Neural progenitor cell (in vitro differentiated cells): ENCODE data around the gene CXCL9. TPM values are rescaled to one million over a fixed set of nuclear protein-coding genes. Genes with fewer than 3 reads are reported as not detected.

Experiments
- DNase-seq: peaks from one replicate; pipeline ENCODE4 v3.0.0-alpha.2; 2016; ENCODE audit warnings: low spot score
- H2AFZ ChIP-seq: fragments of 200-600 bp; sonication (generic); replicated peaks from 2 replicates; pipeline ENCODE4 v1.6.1; 2016; ENCODE audit warnings: antibody characterized with exemption
- H3F3A ChIP-seq: fragments of 200-600 bp; sonication (generic); 2 replicates; pipeline ENCODE4 v1.6.1; 2016; ENCODE audit warnings: antibody characterized with exemption, low read depth
- H3K27ac ChIP-seq: fragments of 200-600 bp; sonication (generic); 2 replicates; pipeline ENCODE4 v1.5.1; 2016; ENCODE audit warnings: mild to moderate bottlenecking
- H3K27me3 ChIP-seq: fragments of 200-600 bp; sonication (generic); 2 replicates; pipeline ENCODE4 v1.6.1; 2016; ENCODE audit warnings: mild to moderate bottlenecking, moderate library complexity
- H3K36me3 ChIP-seq: fragments of 200-600 bp; sonication (generic); 2 replicates; pipeline ENCODE4 v1.5.1; 2016
- H3K4me1 ChIP-seq: fragments of 200-600 bp; sonication (generic); 2 replicates; pipeline ENCODE4 v1.6.1; 2016; ENCODE audit warnings: mixed run types
- H3K4me2 ChIP-seq: fragments of 200-600 bp; sonication (generic); 2 replicates; pipeline ENCODE4 v1.6.1; 2016
- H3K4me3 ChIP-seq: fragments of 200-600 bp; sonication (generic); 2 replicates; pipeline ENCODE4 v1.5.1; 2016
- H3K79me2 ChIP-seq: fragments of 200-600 bp; sonication (generic); 2 replicates; pipeline ENCODE4 v1.6.1; 2016; ENCODE audit warnings: low read depth
- H3K9ac ChIP-seq: fragments of 200-600 bp; sonication (generic); 2 replicates; pipeline ENCODE4 v1.6.1; 2016
- H3K9me3 ChIP-seq: fragments of 200-600 bp; sonication (generic); 2 replicates; pipeline ENCODE4 v1.5.1; 2016; ENCODE audit warnings: low read depth
- H4K20me1 ChIP-seq: fragments of 200-600 bp; sonication (generic); 2 replicates; pipeline ENCODE4 v1.6.1; 2016; ENCODE audit warnings: low read depth
- H3K27ac Mint-ChIP-seq: 3 replicates; pipeline ENCODE4 v1.8.0; 2021; ENCODE audit warnings: mixed read lengths
- H3K27me3 Mint-ChIP-seq: 2 replicates; pipeline ENCODE4 v1.8.0; 2022; ENCODE audit warnings: low read depth, mild to moderate bottlenecking, inconsistent platforms, moderate library complexity, mixed read lengths; ENCODE audit not compliant: insufficient read depth
- H3K36me3 Mint-ChIP-seq: 3 replicates; pipeline ENCODE4 v1.8.0; 2021; ENCODE audit warnings: mixed read lengths
- H3K4me1 Mint-ChIP-seq: 3 replicates; pipeline ENCODE4 v1.8.0; 2021; ENCODE audit warnings: mixed read lengths
- H3K4me3 Mint-ChIP-seq: 3 replicates; pipeline ENCODE4 v1.8.0; 2021; ENCODE audit warnings: mild to moderate bottlenecking, moderate library complexity, mixed read lengths
- H3K9me3 Mint-ChIP-seq: 3 replicates; pipeline ENCODE4 v1.8.0; 2020; ENCODE audit warnings: mixed read lengths
- EZH2 ChIP-seq: fragments of 200-600 bp; sonication (generic); IDR thresholded peaks from 2 replicates; pipeline ENCODE4 v1.6.1; 2017; ENCODE audit warnings: antibody characterized with exemption, mild to moderate bottlenecking, moderate library complexity
- EZH2phosphoT487 ChIP-seq: fragments of 200-600 bp; sonication (generic); IDR thresholded peaks from 2 replicates; pipeline ENCODE4 v1.6.1; 2017; ENCODE audit warnings: antibody characterized with exemption
- total RNA-seq: library from RNA; depleted of rRNA; stranded (reverse); fragments of >200 nt; gene quantifications from 2 replicates; pipeline ENCODE4 v1.2.3, GENCODE V29; 2015; ENCODE audit warnings: low replicate concordance
- TF ChIP-seq, protein P1 (sequence below): fragments of 200-600 bp; sonication (generic); IDR thresholded peaks from 2 replicates; pipeline ENCODE4 v1.5.1; 2017; ENCODE audit warnings: antibody characterized with exemption, mild to moderate bottlenecking

The CXCL9 gene
- total RNA-seq, 1 donor from 2014 or later = not detected

DNA sequence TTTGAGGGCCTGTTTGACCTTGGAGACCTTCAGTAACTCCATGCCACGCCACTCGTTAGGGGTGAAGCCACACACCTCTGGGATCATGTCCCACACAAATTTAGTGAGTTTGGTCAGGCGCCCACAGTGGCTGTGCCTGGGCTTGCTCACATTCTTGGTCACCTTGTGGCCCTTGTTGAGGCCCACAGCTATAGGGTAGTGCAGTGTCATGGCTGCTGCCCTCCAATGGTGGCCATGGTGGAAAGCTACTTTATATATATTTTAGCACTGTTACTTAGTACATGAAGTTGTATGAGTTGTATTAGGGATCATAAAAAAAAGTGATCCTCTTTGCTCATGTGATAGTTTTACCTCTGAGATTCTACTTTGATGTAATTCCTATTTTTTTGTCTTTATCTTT, 29.5 kb upstream of the CXCL9 start:
- no peak overlapping the region for H3K4me3 Mint-ChIP-seq
- Histone ChIP-seq H3F3A (no peaks in the 10 kb centered on the region), H3K36me3 (no peaks in the 10 kb centered on the region), H3K27ac (no peak overlapping the region), H3K79me2 (no peaks in the 10 kb centered on the region), H3K27me3 (no peaks in the 10 kb centered on the region), H4K20me1 (no peaks in the 10 kb centered on the region), H3K4me1 (no peaks in the 10 kb centered on the region), H3K4me2 (no peak overlapping the region), H3K9me3 (no peaks in the 10 kb centered on the region), H3K4me3 (no peak overlapping the region), H2AFZ (no peak overlapping the region), H3K9ac (no peak overlapping the region)
- H3K27me3 Mint-ChIP-seq = no peaks in the 10 kb centered on the region
- H3K9me3 Mint-ChIP-seq = no peaks in the 10 kb centered on the region
- H3K4me1 Mint-ChIP-seq = no peaks in the 10 kb centered on the region
- TF ChIP-seq EZH2 (no peak), EZH2phosphoT487 (no peak)
- TF ChIP-seq, protein P1, sequence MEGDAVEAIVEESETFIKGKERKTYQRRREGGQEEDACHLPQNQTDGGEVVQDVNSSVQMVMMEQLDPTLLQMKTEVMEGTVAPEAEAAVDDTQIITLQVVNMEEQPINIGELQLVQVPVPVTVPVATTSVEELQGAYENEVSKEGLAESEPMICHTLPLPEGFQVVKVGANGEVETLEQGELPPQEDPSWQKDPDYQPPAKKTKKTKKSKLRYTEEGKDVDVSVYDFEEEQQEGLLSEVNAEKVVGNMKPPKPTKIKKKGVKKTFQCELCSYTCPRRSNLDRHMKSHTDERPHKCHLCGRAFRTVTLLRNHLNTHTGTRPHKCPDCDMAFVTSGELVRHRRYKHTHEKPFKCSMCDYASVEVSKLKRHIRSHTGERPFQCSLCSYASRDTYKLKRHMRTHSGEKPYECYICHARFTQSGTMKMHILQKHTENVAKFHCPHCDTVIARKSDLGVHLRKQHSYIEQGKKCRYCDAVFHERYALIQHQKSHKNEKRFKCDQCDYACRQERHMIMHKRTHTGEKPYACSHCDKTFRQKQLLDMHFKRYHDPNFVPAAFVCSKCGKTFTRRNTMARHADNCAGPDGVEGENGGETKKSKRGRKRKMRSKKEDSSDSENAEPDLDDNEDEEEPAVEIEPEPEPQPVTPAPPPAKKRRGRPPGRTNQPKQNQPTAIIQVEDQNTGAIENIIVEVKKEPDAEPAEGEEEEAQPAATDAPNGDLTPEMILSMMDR = no peak
- no peak overlapping the region for H3K27ac Mint-ChIP-seq
- H3K36me3 Mint-ChIP-seq = no peaks in the 10 kb centered on the region
- no peak for DNase-seq

DNA sequence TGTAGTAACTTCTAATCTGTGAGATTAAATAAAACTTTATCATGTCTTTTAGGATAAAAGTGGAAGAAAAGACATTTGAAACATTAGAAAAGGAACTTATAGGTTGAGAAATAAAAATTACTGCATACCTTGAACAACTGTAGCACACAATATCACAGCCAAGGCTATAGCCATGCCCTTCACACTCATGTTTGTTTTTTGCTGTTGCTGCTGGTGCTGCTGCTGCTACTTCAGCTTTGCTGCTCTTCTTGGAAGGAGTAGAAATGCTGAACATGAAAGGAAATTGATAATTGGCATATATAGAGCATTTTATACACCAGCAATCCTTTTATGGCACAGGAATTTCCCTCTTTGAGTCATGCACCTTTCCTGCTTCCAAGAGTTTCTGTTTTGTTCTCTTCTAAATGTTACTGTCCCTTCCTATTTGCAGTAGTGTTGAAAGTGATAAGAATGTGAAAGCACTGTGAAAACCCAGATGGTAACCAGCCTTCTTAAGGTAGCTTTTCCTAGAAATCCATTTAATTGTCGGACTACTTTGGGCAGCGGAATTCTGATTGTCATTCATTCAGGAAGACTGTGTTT, 28.6 kb upstream of the CXCL9 start, which contains the start of gene CXCL11:
TSS of gene CXCL11 (minus strand) at position 272 of the 582 bp plus-strand sequence. CDS start at position 189, 83 bp downstream.
- Histone ChIP-seq H4K20me1 (no peaks in the 10 kb centered on the region), H2AFZ (no peak within 1 kb of the TSS), H3K4me2 (no peak within 1 kb of the TSS), H3K9ac (no peak within 1 kb of the TSS), H3K27me3 (no peaks in the 10 kb centered on the region), H3K27ac (no peak within 1 kb of the TSS), H3F3A (no peaks in the 10 kb centered on the region), H3K36me3 (no peaks in the 10 kb centered on the region), H3K9me3 (no peaks in the 10 kb centered on the region), H3K4me3 (no peak within 1 kb of the TSS), H3K4me1 (no peaks in the 10 kb centered on the region), H3K79me2 (no peaks in the 10 kb centered on the region)
- no peak for DNase-seq
- TF ChIP-seq EZH2phosphoT487 = no peak
- TF ChIP-seq, protein P1 = no peak
- no peak for TF ChIP-seq EZH2
- H3K4me3 Mint-ChIP-seq = no peak within 1 kb of the TSS
- no peaks in the 10 kb centered on the region for H3K27me3 Mint-ChIP-seq
- H3K9me3 Mint-ChIP-seq = no peaks in the 10 kb centered on the region
- no peaks in the 10 kb centered on the region for H3K36me3 Mint-ChIP-seq
- no peaks in the 10 kb centered on the region for H3K4me1 Mint-ChIP-seq
- no peak within 1 kb of the TSS for H3K27ac Mint-ChIP-seq

DNA sequence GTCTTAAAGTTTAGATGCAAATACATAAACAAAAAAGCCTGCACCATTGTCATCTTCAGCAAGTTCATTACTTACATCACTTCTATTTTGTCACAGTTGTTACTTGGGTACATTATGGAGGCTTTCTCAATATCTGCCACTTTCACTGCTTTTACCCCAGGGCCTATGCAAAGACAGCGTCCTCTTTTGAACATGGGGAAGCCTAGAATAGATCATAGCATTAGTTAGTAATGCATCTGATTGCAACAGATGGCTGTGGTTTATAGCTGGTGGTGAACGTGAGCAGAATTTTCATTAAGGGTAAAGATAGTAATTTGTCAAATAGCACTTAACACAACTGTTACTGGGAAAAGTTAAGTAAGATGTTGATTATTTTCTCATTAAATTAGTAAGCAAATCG, 27.8 kb upstream of the CXCL9 start:
- no peaks in the 10 kb centered on the region for H3K27me3 ChIP-seq
- DNase-seq = no peak
- no peaks in the 10 kb centered on the region for H3K36me3 ChIP-seq
- Mint-ChIP-seq H3K36me3 (no peaks in the 10 kb centered on the region), H3K9me3 (no peaks in the 10 kb centered on the region), H3K27ac (no peak overlapping the region), H3K4me3 (no peak overlapping the region), H3K4me1 (no peaks in the 10 kb centered on the region), H3K27me3 (no peaks in the 10 kb centered on the region)
- H3K9me3 ChIP-seq = no peaks in the 10 kb centered on the region
- no peak overlapping the region for H2AFZ ChIP-seq
- no peak overlapping the region for H3K27ac ChIP-seq
- no peaks in the 10 kb centered on the region for H4K20me1 ChIP-seq
- no peak overlapping the region for H3K9ac ChIP-seq
- H3K79me2 ChIP-seq = no peaks in the 10 kb centered on the region
- H3K4me3 ChIP-seq = no peak overlapping the region
- H3F3A ChIP-seq = no peaks in the 10 kb centered on the region
- H3K4me2 ChIP-seq = no peak overlapping the region
- no peaks in the 10 kb centered on the region for H3K4me1 ChIP-seq
- TF ChIP-seq, protein P1 = no peak
- TF ChIP-seq EZH2 (no peak), EZH2phosphoT487 (no peak)
